Hematopoietic multipotent progenitor cell treated with erythropoietin and hydrocortisone succinate and interleukin-3 and kit ligand, for 8 days (in vitro differentiated cells): ENCODE results near the gene PHACTR4.
"Not testable (repeated sequence)": the region's sequence is repeated elsewhere in the genome, so short reads cannot be mapped to it uniquely, and the experiment has no call there.

Experiments used
- DNase-seq: peaks from one replicate; pipeline ENCODE4 v3.0.0-alpha.2; 2015

Gene PHACTR4

GRCh38 chr1:28373450-28373849 is 3.9 kb downstream of the PHACTR4 start:
- DNase-seq, result not testable (repeated sequence)

GRCh38 chr1:28374297-28374696 is 4.8 kb downstream of the PHACTR4 start:
- DNase-seq, result no peak

- DNase-seq, result not testable (repeated sequence)
Measured at GRCh38 chr1:28375598-28375997, 6.1 kb downstream of the PHACTR4 start.

DNA sequence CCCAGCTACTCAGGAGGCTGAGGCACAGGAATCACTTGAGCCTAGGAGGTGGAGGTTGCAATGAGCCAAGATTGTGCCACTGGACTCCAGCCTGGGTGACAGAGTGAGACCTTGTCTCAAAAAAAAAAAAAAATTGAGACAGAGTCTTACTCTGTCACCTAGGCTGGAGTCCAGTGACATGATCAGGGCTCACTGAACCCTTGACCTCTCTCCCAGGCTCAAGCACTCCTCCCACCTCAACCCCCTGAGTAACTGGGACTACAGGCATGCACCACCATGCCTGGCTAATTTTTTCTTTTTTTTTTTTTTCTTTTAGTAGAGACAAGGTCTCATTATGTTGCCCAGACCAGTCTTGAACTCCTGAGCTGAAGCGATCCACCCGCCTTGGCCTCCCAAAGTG is 6.7 kb downstream of the PHACTR4 start:
- not testable (repeated sequence) for DNase-seq

GRCh38 chr1:28378906-28379305 is 9.4 kb downstream of the PHACTR4 start:
- no peak for DNase-seq

DNA sequence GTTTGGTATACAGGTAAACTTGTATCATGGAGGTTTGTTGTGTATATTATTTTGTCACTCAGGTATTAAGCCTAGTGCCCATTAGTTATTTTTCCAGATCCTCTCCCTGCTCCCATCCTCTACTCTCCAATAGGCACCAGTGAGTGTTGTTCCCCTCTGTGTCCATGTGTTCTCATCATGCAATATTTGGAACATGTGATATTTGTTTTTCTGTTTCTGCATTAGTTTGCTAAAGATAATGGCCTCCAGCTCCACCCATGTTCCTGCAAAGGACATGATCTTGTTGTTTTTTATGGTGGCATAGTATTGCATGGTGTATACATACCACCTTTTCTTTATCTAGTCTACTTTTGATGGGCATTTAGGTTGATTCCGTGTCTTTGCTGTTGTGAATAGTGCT is 10.9 kb downstream of the PHACTR4 start:
- DNase-seq, result peak; percentile 34

GRCh38 chr1:28383785-28384184 is 14.2 kb downstream of the PHACTR4 start:
- not testable (repeated sequence) for DNase-seq

- DNase-seq, result peak; percentile 55
Measured at GRCh38 chr1:28392027-28392652, 22.6 kb downstream of the PHACTR4 start.

DNA sequence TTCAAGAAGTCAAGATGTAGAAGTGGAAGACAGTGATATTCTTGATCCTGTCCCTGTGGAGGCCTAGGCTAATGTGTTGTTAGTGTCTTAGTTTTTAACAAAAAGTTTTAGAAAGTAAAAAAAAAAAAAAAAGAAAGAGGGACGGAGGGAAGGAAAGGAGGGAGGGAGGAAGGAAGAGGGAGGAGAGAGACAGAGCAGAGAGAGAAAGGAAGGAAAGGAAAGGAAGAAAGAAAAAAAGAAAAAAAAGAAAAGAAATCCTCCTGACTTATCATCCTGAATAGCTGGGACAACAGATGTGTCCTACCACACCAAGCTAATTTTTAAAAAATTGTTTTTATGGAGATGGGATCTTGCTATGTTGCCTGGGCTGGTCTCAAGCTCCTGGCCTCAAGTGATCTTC is 24.6 kb downstream of the PHACTR4 start:
- DNase-seq, result no peak

GRCh38 chr1:28395181-28395580 is 25.6 kb downstream of the PHACTR4 start:
- DNase-seq, result peak; percentile 78

- no peak for DNase-seq
Measured at GRCh38 chr1:28401760-28402159, 32.2 kb downstream of the PHACTR4 start.

GRCh38 chr1:28409090-28409489 is 39.5 kb downstream of the PHACTR4 start:
- DNase-seq, result no peak

DNA sequence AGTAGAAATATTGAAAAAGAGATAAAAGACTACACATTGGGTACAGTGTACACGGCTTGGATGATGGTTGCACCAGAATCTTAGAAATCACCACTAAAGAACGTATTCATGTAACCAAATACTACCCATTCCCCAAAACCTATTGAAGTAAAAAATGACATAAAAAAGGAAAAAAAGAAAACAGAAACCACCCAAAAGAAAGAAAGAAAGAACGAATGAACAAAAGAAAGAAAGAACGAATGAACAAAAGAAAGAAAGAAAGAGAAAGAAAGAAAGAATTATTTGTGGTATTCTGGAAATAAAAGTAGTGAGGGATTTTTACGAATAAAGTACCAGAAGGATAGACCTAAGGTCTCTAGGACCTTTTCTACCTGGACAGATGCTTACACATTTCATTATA is 42.1 kb downstream of the PHACTR4 start:
- no peak for DNase-seq

DNA sequence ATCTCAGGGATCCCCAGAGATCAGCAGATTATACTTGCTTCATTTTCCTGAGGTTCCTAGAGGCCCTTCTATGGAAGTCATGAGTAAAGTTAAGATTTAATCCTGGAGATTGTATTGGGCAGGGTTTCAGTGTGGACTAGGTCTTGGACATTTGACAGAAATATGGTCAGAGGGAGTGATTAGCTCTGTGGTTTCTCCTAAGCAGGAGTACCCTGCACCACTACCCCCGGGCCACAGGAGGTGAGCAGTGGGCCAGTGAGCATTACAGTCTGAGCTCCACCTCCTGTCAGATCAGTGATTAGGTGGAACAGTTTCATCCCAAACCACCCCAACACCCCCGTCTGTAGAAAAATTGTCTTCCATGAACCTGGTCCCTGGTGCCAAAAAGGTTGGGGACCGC is 43.2 kb downstream of the PHACTR4 start:
- peak; percentile 49 for DNase-seq

DNA sequence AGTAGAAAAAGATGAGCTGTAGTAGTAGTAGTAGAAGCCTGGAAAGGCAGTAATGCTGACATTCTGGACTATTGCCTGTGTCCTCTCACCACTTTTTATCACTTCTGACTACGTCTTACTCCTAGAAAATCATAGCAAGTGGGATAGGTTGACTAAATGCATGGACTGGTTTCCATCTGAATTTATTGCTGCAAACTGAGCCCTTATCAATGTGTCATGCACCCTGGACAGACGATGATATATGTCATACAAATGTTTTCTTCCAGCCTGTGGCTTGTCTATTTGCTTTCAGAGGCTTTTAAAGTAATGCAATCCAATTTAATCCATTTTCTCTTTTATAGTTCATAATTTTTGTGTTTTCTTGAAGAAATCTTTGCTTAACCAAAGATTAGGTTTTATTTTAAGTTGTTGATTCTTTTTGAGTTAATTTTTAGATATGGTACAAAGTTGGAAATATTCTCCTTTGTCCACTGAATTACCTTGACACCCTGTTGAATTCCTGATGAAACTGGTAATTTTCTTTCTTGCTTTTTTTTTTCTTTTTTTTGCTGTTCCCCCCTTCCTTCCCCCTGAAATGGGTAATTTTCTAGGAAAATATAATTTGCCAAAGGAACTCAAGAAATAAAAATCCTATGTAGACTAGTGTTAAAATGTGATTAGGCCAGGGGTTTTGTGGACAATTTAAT is 47.1 kb downstream of the PHACTR4 start:
- DNase-seq, result peak; percentile 68

DNA sequence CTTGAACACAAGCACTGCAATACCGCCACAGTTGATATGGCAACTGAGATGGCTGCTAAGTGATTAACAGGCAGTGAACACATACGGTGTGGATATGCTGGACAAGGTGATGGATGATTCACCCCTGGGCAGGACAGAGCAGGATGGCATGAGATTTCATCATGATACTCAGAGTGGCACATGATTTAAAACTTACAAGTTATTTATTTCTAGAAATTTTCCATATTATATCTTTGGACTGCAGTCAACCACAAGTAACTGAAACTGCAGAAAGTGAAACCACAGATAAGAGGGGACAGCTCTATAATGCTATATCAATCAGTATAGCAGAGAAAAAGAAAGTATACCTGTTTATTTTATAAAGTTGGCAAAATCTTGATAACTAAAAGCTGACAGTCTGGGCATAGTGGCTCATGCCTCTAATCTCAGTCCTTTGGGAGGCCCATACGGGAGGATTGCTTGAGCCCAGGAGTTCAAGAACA is 47.9 kb downstream of the PHACTR4 start:
- DNase-seq, result peak; percentile 95

GRCh38 chr1:28417926-28418637 is 48.5 kb downstream of the PHACTR4 start:
- peak; percentile 55 for DNase-seq

DNA sequence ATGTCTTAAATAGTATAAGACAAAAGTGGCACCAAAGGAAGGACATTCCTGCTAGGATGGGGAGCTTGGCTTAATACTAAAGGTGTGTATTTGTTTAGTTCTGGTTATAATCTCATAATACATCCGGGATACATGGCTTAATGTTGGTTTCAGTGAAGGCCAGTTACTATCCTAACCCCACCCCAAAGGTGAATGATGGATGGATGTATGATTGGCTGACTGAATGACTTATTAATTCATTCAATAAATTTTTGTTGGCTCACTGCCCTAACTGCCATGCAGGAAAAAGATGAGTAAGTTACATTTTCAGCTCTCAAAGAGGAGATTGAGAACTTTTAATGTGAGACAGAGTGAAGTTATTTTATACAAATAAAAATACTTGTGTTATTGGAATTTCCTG is 52.2 kb downstream of the PHACTR4 start:
- peak; percentile 40 for DNase-seq

DNA sequence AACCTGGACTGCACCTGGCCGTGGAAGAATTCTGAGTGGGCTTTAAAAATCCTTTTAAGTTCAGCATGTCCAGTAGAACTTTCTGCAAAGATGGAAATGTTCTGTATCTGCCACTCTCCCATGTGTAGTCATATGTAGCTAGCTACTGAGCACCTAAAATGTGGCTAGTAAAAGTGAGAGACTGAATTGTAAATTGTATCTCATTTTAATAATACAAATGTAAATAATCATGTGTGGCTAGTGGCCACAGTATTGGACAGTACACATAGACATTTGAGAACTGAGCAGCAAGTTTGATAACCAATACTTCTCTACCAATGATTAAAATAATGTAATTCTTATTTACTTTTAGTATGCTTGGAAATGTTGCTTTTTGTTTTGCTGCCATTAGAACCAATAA is 57.3 kb downstream of the PHACTR4 start:
- no peak for DNase-seq

DNA sequence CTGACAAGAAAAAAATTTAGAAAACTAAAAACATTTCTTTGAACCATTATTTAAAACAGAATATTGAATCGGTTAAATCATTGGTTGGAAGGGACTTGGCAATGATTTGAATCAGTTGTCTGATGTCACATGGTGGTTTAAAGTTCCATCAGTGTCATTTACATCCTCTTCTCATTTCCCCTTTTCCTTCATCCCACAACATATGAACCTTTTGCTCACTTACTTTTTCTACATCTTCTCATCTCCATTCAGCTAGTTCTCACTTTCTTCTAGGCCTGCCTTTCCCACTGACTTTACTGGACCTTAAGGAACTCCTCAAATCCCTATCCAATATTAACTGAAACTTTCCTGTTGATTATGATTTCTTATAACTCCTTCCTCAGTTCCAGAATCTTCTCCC is 58.5 kb downstream of the PHACTR4 start:
- DNase-seq, result no peak

DNA sequence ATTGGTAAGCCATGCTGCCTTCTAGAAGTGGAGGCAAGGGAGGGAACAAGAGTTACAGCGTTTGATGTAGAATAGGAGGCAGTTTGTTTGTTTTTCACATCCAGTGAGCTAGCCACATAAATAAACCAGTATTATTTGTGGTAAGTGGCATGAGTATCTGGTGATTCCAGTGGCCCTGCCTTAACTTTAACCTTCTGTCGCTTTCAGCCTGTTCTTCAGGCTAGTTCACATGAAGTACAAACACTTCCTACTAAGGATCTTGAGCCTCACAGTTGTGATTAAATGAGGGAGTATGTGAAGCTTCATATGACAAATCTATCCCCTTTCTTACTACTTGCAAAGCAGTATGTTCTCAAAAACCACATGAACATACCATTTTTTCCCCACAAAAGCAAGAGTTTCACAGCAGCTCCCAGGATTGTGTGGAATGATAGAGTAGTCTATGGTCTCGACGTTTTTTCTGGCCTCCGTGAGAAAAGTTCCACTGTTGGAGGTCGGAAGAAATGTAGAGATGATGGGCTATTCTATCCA is 59.5 kb downstream of the PHACTR4 start:
- no peak for DNase-seq

DNA sequence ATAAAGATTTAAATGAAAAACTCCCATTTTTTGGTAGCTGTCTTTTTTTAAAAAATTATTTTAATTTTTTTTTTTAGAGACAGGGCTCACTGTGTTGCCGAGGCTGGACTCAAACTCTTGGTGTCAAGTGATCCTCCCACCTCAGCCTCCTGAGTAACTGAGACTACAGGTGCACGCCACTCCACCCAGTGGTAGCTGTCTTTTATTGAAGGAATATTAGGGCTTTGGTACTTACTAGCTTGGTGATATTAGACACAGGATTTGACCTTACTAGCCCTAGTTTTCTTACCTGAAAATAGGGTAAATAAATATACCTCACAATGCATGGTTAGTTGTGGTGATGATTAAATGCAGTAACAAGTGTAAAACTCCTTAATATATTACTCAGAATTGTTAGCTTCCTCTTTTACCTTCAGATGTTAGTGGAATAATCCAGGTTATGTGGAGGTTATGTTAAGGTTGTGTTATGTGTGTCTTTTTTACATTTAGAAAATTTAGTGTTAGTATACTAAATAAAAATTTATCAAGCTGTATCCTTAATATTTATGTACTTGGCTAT is 66.8 kb downstream of the PHACTR4 start:
- DNase-seq, result peak; percentile 43

DNA sequence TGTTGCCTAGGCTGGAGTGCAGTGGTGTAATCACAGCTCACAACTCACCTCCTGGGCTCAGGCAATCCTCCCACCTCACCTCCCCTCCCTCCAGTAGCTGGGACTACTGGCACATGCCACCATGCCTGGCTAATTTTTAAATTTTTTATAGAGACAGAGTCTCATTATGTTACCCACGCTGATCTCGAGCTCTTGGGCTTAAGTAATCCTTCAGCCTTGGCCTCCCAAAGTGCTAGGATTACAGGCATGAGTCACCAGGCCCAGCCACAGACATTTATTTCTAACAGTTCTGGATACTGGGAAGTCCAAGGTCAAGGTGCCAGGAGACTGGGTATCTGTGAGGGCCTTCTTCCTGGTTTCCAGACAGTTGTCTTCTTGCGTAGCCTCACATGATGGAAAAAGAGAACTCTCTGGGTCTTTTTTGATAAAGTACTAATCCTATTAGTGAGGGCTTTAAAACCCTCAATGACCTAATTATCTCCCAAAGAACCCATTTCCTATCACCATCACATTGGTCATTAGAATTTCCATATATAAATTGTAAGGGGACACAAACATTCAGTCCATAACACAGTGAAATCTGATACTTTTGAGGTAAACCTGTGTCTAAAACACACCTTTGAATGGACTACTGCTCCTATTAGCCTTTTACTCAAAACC is 67.9 kb downstream of the PHACTR4 start:
- no peak for DNase-seq
